ENCODE results near the gene ELFN1. TPM values are rescaled to one million over a fixed set of nuclear protein-coding genes. Genes with fewer than 3 reads are reported as not detected.

The ELFN1 gene
- total and polyA plus RNA-seq, 9 of the 15 experiments (the other 6 are each of a cell fraction or from before 2014, with no cell fraction given): 0.04 to 0.64 (median 0.18) TPM; not detected in 2

DNA sequence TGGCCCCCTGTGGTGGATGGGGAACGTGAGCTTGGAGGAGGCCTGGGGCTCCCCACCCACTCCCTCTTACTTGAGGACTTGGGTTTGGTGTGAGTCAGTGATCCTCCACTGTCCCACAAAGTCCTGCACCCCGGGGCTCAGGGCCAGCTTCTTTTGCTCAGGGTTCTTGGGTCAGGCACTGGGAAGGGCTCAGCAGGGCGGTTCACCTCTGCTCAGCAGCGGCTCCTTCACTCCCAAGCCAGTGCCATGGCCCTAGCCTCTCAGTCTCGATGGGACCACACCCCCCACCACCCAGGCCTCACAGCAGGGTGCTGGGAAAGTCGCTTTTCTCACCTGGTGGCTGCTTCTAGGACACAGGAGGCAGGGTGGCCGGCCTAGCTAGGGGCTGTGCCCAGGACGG lies 59.1 kb downstream of the ELFN1 start:
- DNase-seq (ENCODE audit: extremely low read depth in 1 of 4, low spot score in 3 of 4): no peak
- H3K9ac ChIP-seq (ENCODE audit: insufficient read depth in 1 of 2, low read depth in 2 of 2, low read length in 2 of 2): peak overlapping the region in 1 of 2 experiments; percentile 42; a peak in 1 of 4 replicates
- CTCF ChIA-PET (ENCODE audit: low intra/inter-chr PET ratio): no interaction called here
- H3K4me3 ChIP-seq: no peak overlapping the region
- H3K9me1 ChIP-seq (ENCODE audit: control insufficient read depth, insufficient read depth, low read length): no peaks in the 10 kb centered on the region
- POLR2A ChIA-PET: interaction anchor here (0.6 kb wide), 1 partner anchor 219 kb away, joined by 3 read pairs; no protein-coding TSS in a partner anchor
- no peak for FAIRE-seq
- in situ Hi-C loops (cut with MboI) (no loop called here), intact Hi-C loops (cut with micrococcal nuclease) (no loop called here)
- no peaks in the 10 kb centered on the region for H3K36me3 ChIP-seq (ENCODE audit: control insufficient read depth, insufficient read depth, low read length)
- 4% methylated on average over 8 of the region's 8 CpGs for WGBS (ENCODE audit: insufficient coverage, low coverage, missing lambda C conversion rate)
- no peaks in the 10 kb centered on the region for H3K79me2 ChIP-seq (ENCODE audit: control insufficient read depth, insufficient read depth, low read length)
- no TSS peak for BruUV-seq (replicated peaks)
- peaks cover 3% of the 10 kb centered on the region; the same call in 1 of the 2 replicates for H4K20me1 ChIP-seq (replicated peaks; ENCODE audit: control insufficient read depth, insufficient read depth, low read length)
- H3K4me1 ChIP-seq (replicated peaks in 1 of 2; ENCODE audit: control insufficient read depth in 2 of 2, insufficient read depth in 2 of 2, low read length in 2 of 2): peaks cover 0 to 22% of the 10 kb centered on the region in 2 experiments; a peak in 1 of 5 replicates
- peaks cover 62 to 88% of the 10 kb centered on the region in 2 experiments for H3K27me3 ChIP-seq (ENCODE audit: control insufficient read depth in 2 of 2, insufficient read depth in 2 of 2, low read length in 2 of 2)
- no peak overlapping the region for H3K4me2 ChIP-seq (ENCODE audit: insufficient read depth, low read length)
- TF ChIP-seq, protein P1, sequence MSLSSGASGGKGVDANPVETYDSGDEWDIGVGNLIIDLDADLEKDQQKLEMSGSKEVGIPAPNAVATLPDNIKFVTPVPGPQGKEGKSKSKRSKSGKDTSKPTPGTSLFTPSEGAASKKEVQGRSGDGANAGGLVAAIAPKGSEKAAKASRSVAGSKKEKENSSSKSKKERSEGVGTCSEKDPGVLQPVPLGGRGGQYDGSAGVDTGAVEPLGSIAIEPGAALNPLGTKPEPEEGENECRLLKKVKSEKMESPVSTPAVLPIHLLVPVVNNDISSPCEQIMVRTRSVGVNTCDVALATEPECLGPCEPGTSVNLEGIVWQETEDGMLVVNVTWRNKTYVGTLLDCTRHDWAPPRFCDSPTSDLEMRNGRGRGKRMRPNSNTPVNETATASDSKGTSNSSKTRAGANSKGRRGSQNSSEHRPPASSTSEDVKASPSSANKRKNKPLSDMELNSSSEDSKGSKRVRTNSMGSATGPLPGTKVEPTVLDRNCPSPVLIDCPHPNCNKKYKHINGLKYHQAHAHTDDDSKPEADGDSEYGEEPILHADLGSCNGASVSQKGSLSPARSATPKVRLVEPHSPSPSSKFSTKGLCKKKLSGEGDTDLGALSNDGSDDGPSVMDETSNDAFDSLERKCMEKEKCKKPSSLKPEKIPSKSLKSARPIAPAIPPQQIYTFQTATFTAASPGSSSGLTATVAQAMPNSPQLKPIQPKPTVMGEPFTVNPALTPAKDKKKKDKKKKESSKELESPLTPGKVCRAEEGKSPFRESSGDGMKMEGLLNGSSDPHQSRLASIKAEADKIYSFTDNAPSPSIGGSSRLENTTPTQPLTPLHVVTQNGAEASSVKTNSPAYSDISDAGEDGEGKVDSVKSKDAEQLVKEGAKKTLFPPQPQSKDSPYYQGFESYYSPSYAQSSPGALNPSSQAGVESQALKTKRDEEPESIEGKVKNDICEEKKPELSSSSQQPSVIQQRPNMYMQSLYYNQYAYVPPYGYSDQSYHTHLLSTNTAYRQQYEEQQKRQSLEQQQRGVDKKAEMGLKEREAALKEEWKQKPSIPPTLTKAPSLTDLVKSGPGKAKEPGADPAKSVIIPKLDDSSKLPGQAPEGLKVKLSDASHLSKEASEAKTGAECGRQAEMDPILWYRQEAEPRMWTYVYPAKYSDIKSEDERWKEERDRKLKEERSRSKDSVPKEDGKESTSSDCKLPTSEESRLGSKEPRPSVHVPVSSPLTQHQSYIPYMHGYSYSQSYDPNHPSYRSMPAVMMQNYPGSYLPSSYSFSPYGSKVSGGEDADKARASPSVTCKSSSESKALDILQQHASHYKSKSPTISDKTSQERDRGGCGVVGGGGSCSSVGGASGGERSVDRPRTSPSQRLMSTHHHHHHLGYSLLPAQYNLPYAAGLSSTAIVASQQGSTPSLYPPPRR (CRISPR knock-in tag; IDR thresholded peaks at IDR 0.05; ENCODE audit: borderline replicate concordance): no peak
- TF ChIP-seq, protein P2, sequence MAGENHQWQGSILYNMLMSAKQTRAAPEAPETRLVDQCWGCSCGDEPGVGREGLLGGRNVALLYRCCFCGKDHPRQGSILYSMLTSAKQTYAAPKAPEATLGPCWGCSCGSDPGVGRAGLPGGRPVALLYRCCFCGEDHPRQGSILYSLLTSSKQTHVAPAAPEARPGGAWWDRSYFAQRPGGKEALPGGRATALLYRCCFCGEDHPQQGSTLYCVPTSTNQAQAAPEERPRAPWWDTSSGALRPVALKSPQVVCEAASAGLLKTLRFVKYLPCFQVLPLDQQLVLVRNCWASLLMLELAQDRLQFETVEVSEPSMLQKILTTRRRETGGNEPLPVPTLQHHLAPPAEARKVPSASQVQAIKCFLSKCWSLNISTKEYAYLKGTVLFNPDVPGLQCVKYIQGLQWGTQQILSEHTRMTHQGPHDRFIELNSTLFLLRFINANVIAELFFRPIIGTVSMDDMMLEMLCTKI (IDR thresholded peaks at IDR 0.05; ENCODE audit: partially characterized antibody): no peak
- no peak for TF ChIP-seq TBP (optimal IDR thresholded peaks at IDR 0.05; ENCODE audit: low read depth, low read length)
- TF ChIP-seq, protein P3, sequence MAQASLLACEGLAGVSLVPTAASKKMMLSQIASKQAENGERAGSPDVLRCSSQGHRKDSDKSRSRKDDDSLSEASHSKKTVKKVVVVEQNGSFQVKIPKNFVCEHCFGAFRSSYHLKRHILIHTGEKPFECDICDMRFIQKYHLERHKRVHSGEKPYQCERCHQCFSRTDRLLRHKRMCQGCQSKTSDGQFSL (CRISPR knock-in tag; IDR thresholded peaks at IDR 0.05): no peak
- TF ChIP-seq, protein P3 (tag; IDR thresholded peaks at IDR 0.05): no peak
- TF ChIP-seq, protein P4, sequence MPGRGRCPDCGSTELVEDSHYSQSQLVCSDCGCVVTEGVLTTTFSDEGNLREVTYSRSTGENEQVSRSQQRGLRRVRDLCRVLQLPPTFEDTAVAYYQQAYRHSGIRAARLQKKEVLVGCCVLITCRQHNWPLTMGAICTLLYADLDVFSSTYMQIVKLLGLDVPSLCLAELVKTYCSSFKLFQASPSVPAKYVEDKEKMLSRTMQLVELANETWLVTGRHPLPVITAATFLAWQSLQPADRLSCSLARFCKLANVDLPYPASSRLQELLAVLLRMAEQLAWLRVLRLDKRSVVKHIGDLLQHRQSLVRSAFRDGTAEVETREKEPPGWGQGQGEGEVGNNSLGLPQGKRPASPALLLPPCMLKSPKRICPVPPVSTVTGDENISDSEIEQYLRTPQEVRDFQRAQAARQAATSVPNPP (IDR thresholded peaks at IDR 0.05; ENCODE audit: borderline replicate concordance, insufficient read depth, insufficient read length): no peak
- H2AFZ ChIP-seq (ENCODE audit: low read depth, low read length): no peak overlapping the region
- H3K27ac ChIP-seq (ENCODE audit: extremely low read depth, low read depth, low read length): no peak overlapping the region
- ATAC-seq: no peak
- H3K9me3 ChIP-seq (replicated peaks; ENCODE audit: control insufficient read depth, insufficient read depth, low read depth, low read length): no peaks in the 10 kb centered on the region
